ENCODE results near the gene LIMCH1.

GRCh38 chr4:41647383-41647782 is 109.4 kb downstream of the LIMCH1 start:
- TF ChIP-seq, protein P1, sequence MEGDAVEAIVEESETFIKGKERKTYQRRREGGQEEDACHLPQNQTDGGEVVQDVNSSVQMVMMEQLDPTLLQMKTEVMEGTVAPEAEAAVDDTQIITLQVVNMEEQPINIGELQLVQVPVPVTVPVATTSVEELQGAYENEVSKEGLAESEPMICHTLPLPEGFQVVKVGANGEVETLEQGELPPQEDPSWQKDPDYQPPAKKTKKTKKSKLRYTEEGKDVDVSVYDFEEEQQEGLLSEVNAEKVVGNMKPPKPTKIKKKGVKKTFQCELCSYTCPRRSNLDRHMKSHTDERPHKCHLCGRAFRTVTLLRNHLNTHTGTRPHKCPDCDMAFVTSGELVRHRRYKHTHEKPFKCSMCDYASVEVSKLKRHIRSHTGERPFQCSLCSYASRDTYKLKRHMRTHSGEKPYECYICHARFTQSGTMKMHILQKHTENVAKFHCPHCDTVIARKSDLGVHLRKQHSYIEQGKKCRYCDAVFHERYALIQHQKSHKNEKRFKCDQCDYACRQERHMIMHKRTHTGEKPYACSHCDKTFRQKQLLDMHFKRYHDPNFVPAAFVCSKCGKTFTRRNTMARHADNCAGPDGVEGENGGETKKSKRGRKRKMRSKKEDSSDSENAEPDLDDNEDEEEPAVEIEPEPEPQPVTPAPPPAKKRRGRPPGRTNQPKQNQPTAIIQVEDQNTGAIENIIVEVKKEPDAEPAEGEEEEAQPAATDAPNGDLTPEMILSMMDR (conservative IDR thresholded peaks at IDR 0.05; ENCODE audit: low read length): no peak
- no peak for TF ChIP-seq EZH2phosphoT487 (IDR thresholded peaks at IDR 0.05; ENCODE audit: borderline replicate concordance)

All from Loucy (cell line).